Measurements from ENCODE around the gene PCDHGC4. TPM values are rescaled to one million over a fixed set of nuclear protein-coding genes. Genes with fewer than 3 reads are reported as not detected.

The PCDHGC4 gene
- total RNA-seq, 4 donors from 2014 or later, result 3.3 to 11.7 (median 5.1) TPM

GRCh38 chr5:141484310-141484640, 555 bp upstream of the PCDHGC4 start:
- TF ChIP-seq CTCF (IDR thresholded peaks at IDR 0.05) (no peak), POLR2A (IDR thresholded peaks at IDR 0.05) (no peak), EP300 (IDR thresholded peaks at IDR 0.05) (no peak)
- WGBS, 2 donors, result 42 to 44% methylated on average over 4 of the region's 4 CpGs
- Histone ChIP-seq H3K9me3 (no peaks in the 10 kb centered on the region), H3K27me3 (no peaks in the 10 kb centered on the region), H3K36me3 (peaks cover 0 to 27% (median 0%) of the 10 kb centered on the region in 3 donors), H3K4me3 (peak overlapping the region in 2 of 4 donors; percentile 22 to 36), H3K27ac (no peak overlapping the region), H3K4me1 (peaks cover 0 to 53% (median 12%) of the 10 kb centered on the region in 4 donors)
- no peak for DNase-seq (ENCODE audit: low spot score in 2 of 2)

GRCh38 chr5:141485321-141486055, 658 bp downstream of the PCDHGC4 start:
- WGBS, 2 donors, result 74% methylated on average over 38 of the region's 38 CpGs
- Histone ChIP-seq H3K27ac (no peak overlapping the region), H3K9me3 (no peaks in the 10 kb centered on the region), H3K4me1 (peaks cover 0 to 41% (median 6%) of the 10 kb centered on the region in 4 donors), H3K36me3 (peaks cover 0 to 40% (median 0%) of the 10 kb centered on the region in 3 donors), H3K27me3 (no peaks in the 10 kb centered on the region), H3K4me3 (peak overlapping the region in 2 of 4 donors; percentile 22 to 36)
- DNase-seq (ENCODE audit: low spot score in 2 of 2), result no peak
- TF ChIP-seq POLR2A (IDR thresholded peaks at IDR 0.05), result no peak
- TF ChIP-seq EP300 (IDR thresholded peaks at IDR 0.05), result no peak
- TF ChIP-seq CTCF (IDR thresholded peaks at IDR 0.05), result no peak

GRCh38 chr5:141486091-141486490, 1.3 kb downstream of the PCDHGC4 start:
- 89 to 92% methylated on average over 9 of the region's 9 CpGs for WGBS, 2 donors
- no peak for DNase-seq (ENCODE audit: low spot score in 2 of 2)
- TF ChIP-seq EP300 (IDR thresholded peaks at IDR 0.05) (no peak), POLR2A (IDR thresholded peaks at IDR 0.05) (no peak), CTCF (IDR thresholded peaks at IDR 0.05) (no peak)
- Histone ChIP-seq H3K27me3 (no peaks in the 10 kb centered on the region), H3K27ac (no peak overlapping the region), H3K4me3 (no peak overlapping the region), H3K36me3 (peaks cover 0 to 46% (median 0%) of the 10 kb centered on the region in 3 donors), H3K4me1 (peaks cover 0 to 36% (median 6%) of the 10 kb centered on the region in 4 donors), H3K9me3 (no peaks in the 10 kb centered on the region)

GRCh38 chr5:141487131-141487530, 2.3 kb downstream of the PCDHGC4 start:
- DNase-seq (ENCODE audit: low spot score in 2 of 2), result no peak
- Histone ChIP-seq H3K27ac (no peak overlapping the region), H3K4me1 (peaks cover 0 to 37% (median 7%) of the 10 kb centered on the region in 4 donors), H3K36me3 (peaks cover 0 to 56% (median 0%) of the 10 kb centered on the region in 3 donors), H3K4me3 (no peak overlapping the region), H3K9me3 (no peaks in the 10 kb centered on the region), H3K27me3 (no peaks in the 10 kb centered on the region)
- 88 to 93% methylated on average over 7 of the region's 7 CpGs for WGBS, 2 donors
- no peak for TF ChIP-seq POLR2A (IDR thresholded peaks at IDR 0.05)
- no peak for TF ChIP-seq CTCF (IDR thresholded peaks at IDR 0.05)
- TF ChIP-seq EP300 (IDR thresholded peaks at IDR 0.05), result no peak

Data from tibial nerve (tissue), 4 donors.